Measurements from ENCODE around the gene ALS2CL.
"Not testable (repeated sequence)": the region's sequence is repeated elsewhere in the genome, so short reads cannot be mapped to it uniquely, and the experiment has no call there.

The ALS2CL gene

GRCh38 chr3:46715507-46716175 lies 22.2 kb upstream of the ALS2CL start:
- DNase-seq (ENCODE audit: low read depth), result no peak

GRCh38 chr3:46714728-46715506 lies 21.4 kb upstream of the ALS2CL start:
- DNase-seq (ENCODE audit: low read depth), result no peak

- no peak for DNase-seq (ENCODE audit: low read depth)
These were observed 20.5 kb upstream of the ALS2CL start for GRCh38 chr3:46713898-46714552.

GRCh38 chr3:46713050-46713897 lies 19.8 kb upstream of the ALS2CL start:
- no peak for DNase-seq (ENCODE audit: low read depth)

- no peak for DNase-seq (ENCODE audit: low read depth)
These were observed 18.9 kb upstream of the ALS2CL start for GRCh38 chr3:46712191-46713049.

GRCh38 chr3:46711760-46712159 lies 18.3 kb upstream of the ALS2CL start:
- no peak for DNase-seq (ENCODE audit: low read depth)

- no peak for DNase-seq (ENCODE audit: low read depth)
These were observed 17.8 kb upstream of the ALS2CL start for GRCh38 chr3:46711305-46711704.

GRCh38 chr3:46710671-46711295 lies 17.3 kb upstream of the ALS2CL start:
- DNase-seq (ENCODE audit: low read depth), result no peak

GRCh38 chr3:46710229-46710628 lies 16.8 kb upstream of the ALS2CL start:
- no peak for DNase-seq (ENCODE audit: low read depth)

- DNase-seq (ENCODE audit: low read depth), result no peak
These were observed 16.2 kb upstream of the ALS2CL start for GRCh38 chr3:46709721-46710120.

GRCh38 chr3:46709157-46709654 lies 15.7 kb upstream of the ALS2CL start:
- no peak for DNase-seq (ENCODE audit: low read depth)

GRCh38 chr3:46708401-46709156 lies 15.1 kb upstream of the ALS2CL start:
- DNase-seq (ENCODE audit: low read depth), result no peak

- DNase-seq (ENCODE audit: low read depth), result no peak
These were observed 14.1 kb upstream of the ALS2CL start for GRCh38 chr3:46707601-46708011.

GRCh38 chr3:46706771-46707582 lies 13.5 kb upstream of the ALS2CL start:
- no peak for DNase-seq (ENCODE audit: low read depth)

GRCh38 chr3:46705751-46706552 lies 12.5 kb upstream of the ALS2CL start:
- peak; percentile 44 for DNase-seq (ENCODE audit: low read depth)

- DNase-seq (ENCODE audit: low read depth), result peak; percentile 40
These were observed 11.6 kb upstream of the ALS2CL start for GRCh38 chr3:46705022-46705530.

GRCh38 chr3:46704346-46704745 lies 10.9 kb upstream of the ALS2CL start:
- not testable (repeated sequence) for DNase-seq (ENCODE audit: low read depth)

GRCh38 chr3:46703013-46703520 lies 9.6 kb upstream of the ALS2CL start:
- no peak for DNase-seq (ENCODE audit: low read depth)
